T-helper 1 cell treated with Interleukin-12 subunit alpha and Interleukin-12 subunit beta and Interleukin-4 antibody, amounts not matched to agents 30 μg/mL and 1 μg/mL, for 36 hours (primary cell): ENCODE results near the gene MACC1.

ENCODE experiments used
- H3K27ac Mint-ChIP-seq: one replicate; pipeline ENCODE4 v1.8.0; 2021; ENCODE audit warnings: mild to moderate bottlenecking, mixed read lengths
- H3K27me3 Mint-ChIP-seq: one replicate; pipeline ENCODE4 v1.8.0; 2021; ENCODE audit warnings: low read depth, mixed read lengths
- H3K36me3 Mint-ChIP-seq: one replicate; pipeline ENCODE4 v1.8.0; 2021; ENCODE audit warnings: low read depth, mixed read lengths
- H3K4me1 Mint-ChIP-seq: one replicate; pipeline ENCODE4 v1.8.0; 2021; ENCODE audit warnings: low read depth, mixed read lengths
- H3K4me3 Mint-ChIP-seq: one replicate; pipeline ENCODE4 v1.8.0; 2021; ENCODE audit warnings: mild to moderate bottlenecking, moderate library complexity, mixed read lengths
- H3K9me3 Mint-ChIP-seq: one replicate; pipeline ENCODE4 v1.8.0; 2021; ENCODE audit warnings: mixed read lengths

The MACC1 gene

GRCh38 chr7:20237464-20238193 lies 20.4 kb upstream of the MACC1 start:
- H3K4me3 Mint-ChIP-seq: no peak overlapping the region
- peaks cover 1% of the 10 kb centered on the region for H3K4me1 Mint-ChIP-seq

GRCh38 chr7:20236790-20237189 lies 19.6 kb upstream of the MACC1 start:
- H3K4me3 Mint-ChIP-seq: no peak overlapping the region
- no peaks in the 10 kb centered on the region for H3K9me3 Mint-ChIP-seq
- H3K27ac Mint-ChIP-seq: no peak overlapping the region
- peaks cover 1% of the 10 kb centered on the region for H3K4me1 Mint-ChIP-seq
- H3K27me3 Mint-ChIP-seq: no peaks in the 10 kb centered on the region
- H3K36me3 Mint-ChIP-seq: no peaks in the 10 kb centered on the region

More at GRCh38 chr7:20237464-20238193, 20.4 kb upstream of the MACC1 start:
- no peaks in the 10 kb centered on the region for H3K9me3 Mint-ChIP-seq
- H3K27me3 Mint-ChIP-seq: no peaks in the 10 kb centered on the region
- no peak overlapping the region for H3K27ac Mint-ChIP-seq
- H3K36me3 Mint-ChIP-seq: no peaks in the 10 kb centered on the region

- Mint-ChIP-seq H3K27ac (no peak overlapping the region), H3K36me3 (no peaks in the 10 kb centered on the region), H3K9me3 (no peaks in the 10 kb centered on the region), H3K4me3 (no peak overlapping the region), H3K27me3 (no peaks in the 10 kb centered on the region), H3K4me1 (peaks cover 1% of the 10 kb centered on the region)
Measured at GRCh38 chr7:20236043-20236442, 18.9 kb upstream of the MACC1 start.

- no peak overlapping the region for H3K4me3 Mint-ChIP-seq
- H3K27me3 Mint-ChIP-seq: no peaks in the 10 kb centered on the region
- H3K27ac Mint-ChIP-seq: no peak overlapping the region
- no peaks in the 10 kb centered on the region for H3K9me3 Mint-ChIP-seq
- peaks cover 1% of the 10 kb centered on the region for H3K4me1 Mint-ChIP-seq
- H3K36me3 Mint-ChIP-seq: no peaks in the 10 kb centered on the region
Measured at GRCh38 chr7:20235288-20235687, 18.1 kb upstream of the MACC1 start.

GRCh38 chr7:20233362-20233761 lies 16.2 kb upstream of the MACC1 start:
- no peak overlapping the region for H3K4me3 Mint-ChIP-seq
- H3K4me1 Mint-ChIP-seq: no peaks in the 10 kb centered on the region
- H3K27ac Mint-ChIP-seq: no peak overlapping the region
- H3K9me3 Mint-ChIP-seq: no peaks in the 10 kb centered on the region
- H3K27me3 Mint-ChIP-seq: no peaks in the 10 kb centered on the region
- no peaks in the 10 kb centered on the region for H3K36me3 Mint-ChIP-seq

- H3K36me3 Mint-ChIP-seq: no peaks in the 10 kb centered on the region
- H3K4me3 Mint-ChIP-seq: no peak overlapping the region
- H3K27ac Mint-ChIP-seq: no peak overlapping the region
- no peaks in the 10 kb centered on the region for H3K4me1 Mint-ChIP-seq
- H3K9me3 Mint-ChIP-seq: no peaks in the 10 kb centered on the region
- no peaks in the 10 kb centered on the region for H3K27me3 Mint-ChIP-seq
Measured at GRCh38 chr7:20232848-20233247, 15.7 kb upstream of the MACC1 start.

- no peaks in the 10 kb centered on the region for H3K27me3 Mint-ChIP-seq
- no peak overlapping the region for H3K4me3 Mint-ChIP-seq
- H3K9me3 Mint-ChIP-seq: no peaks in the 10 kb centered on the region
Measured at GRCh38 chr7:20229646-20230500, 12.7 kb upstream of the MACC1 start.

GRCh38 chr7:20229081-20229480 lies 11.9 kb upstream of the MACC1 start:
- Mint-ChIP-seq H3K9me3 (no peaks in the 10 kb centered on the region), H3K4me1 (no peaks in the 10 kb centered on the region), H3K27me3 (no peaks in the 10 kb centered on the region), H3K4me3 (no peak overlapping the region), H3K36me3 (no peaks in the 10 kb centered on the region), H3K27ac (no peak overlapping the region)

More at GRCh38 chr7:20229646-20230500, 12.7 kb upstream of the MACC1 start:
- Mint-ChIP-seq H3K36me3 (no peaks in the 10 kb centered on the region), H3K27ac (no peak overlapping the region), H3K4me1 (no peaks in the 10 kb centered on the region)

GRCh38 chr7:20228654-20229053 lies 11.5 kb upstream of the MACC1 start:
- H3K27me3 Mint-ChIP-seq: no peaks in the 10 kb centered on the region
- no peaks in the 10 kb centered on the region for H3K9me3 Mint-ChIP-seq
- no peaks in the 10 kb centered on the region for H3K4me1 Mint-ChIP-seq
- no peak overlapping the region for H3K27ac Mint-ChIP-seq
- H3K36me3 Mint-ChIP-seq: no peaks in the 10 kb centered on the region
- no peak overlapping the region for H3K4me3 Mint-ChIP-seq

GRCh38 chr7:20227291-20227795 lies 10.2 kb upstream of the MACC1 start:
- no peak overlapping the region for H3K4me3 Mint-ChIP-seq
- H3K27ac Mint-ChIP-seq: no peak overlapping the region
- no peaks in the 10 kb centered on the region for H3K36me3 Mint-ChIP-seq
- no peaks in the 10 kb centered on the region for H3K4me1 Mint-ChIP-seq
- no peaks in the 10 kb centered on the region for H3K9me3 Mint-ChIP-seq
- no peaks in the 10 kb centered on the region for H3K27me3 Mint-ChIP-seq

- H3K36me3 Mint-ChIP-seq: no peaks in the 10 kb centered on the region
- H3K4me3 Mint-ChIP-seq: no peak overlapping the region
- H3K4me1 Mint-ChIP-seq: no peaks in the 10 kb centered on the region
Measured at GRCh38 chr7:20226860-20227259, 9.7 kb upstream of the MACC1 start.

GRCh38 chr7:20225384-20225783 lies 8.2 kb upstream of the MACC1 start:
- H3K9me3 Mint-ChIP-seq: no peaks in the 10 kb centered on the region
- no peaks in the 10 kb centered on the region for H3K4me1 Mint-ChIP-seq
- H3K4me3 Mint-ChIP-seq: no peak overlapping the region
- H3K36me3 Mint-ChIP-seq: no peaks in the 10 kb centered on the region
- no peak overlapping the region for H3K27ac Mint-ChIP-seq
- no peaks in the 10 kb centered on the region for H3K27me3 Mint-ChIP-seq

More at GRCh38 chr7:20226860-20227259, 9.7 kb upstream of the MACC1 start:
- H3K27me3 Mint-ChIP-seq: no peaks in the 10 kb centered on the region
- no peaks in the 10 kb centered on the region for H3K9me3 Mint-ChIP-seq
- no peak overlapping the region for H3K27ac Mint-ChIP-seq

GRCh38 chr7:20224025-20224424 lies 6.8 kb upstream of the MACC1 start:
- Mint-ChIP-seq H3K36me3 (no peaks in the 10 kb centered on the region), H3K27me3 (no peaks in the 10 kb centered on the region), H3K27ac (no peak overlapping the region), H3K9me3 (no peaks in the 10 kb centered on the region), H3K4me3 (no peak overlapping the region), H3K4me1 (no peaks in the 10 kb centered on the region)

- no peak overlapping the region for H3K27ac Mint-ChIP-seq
Measured at GRCh38 chr7:20223356-20223755, 6.2 kb upstream of the MACC1 start.

More at GRCh38 chr7:20223356-20223755, 6.2 kb upstream of the MACC1 start:
- no peaks in the 10 kb centered on the region for H3K27me3 Mint-ChIP-seq
- H3K36me3 Mint-ChIP-seq: no peaks in the 10 kb centered on the region
- no peak overlapping the region for H3K4me3 Mint-ChIP-seq
- H3K9me3 Mint-ChIP-seq: no peaks in the 10 kb centered on the region
- no peaks in the 10 kb centered on the region for H3K4me1 Mint-ChIP-seq
